Measurements from ENCODE around the gene SMARCB1. TPM values are rescaled to one million over a fixed set of nuclear protein-coding genes. Genes with fewer than 3 reads are reported as not detected.

Gene SMARCB1
- total and polyA plus RNA-seq, 2 donors (not counting 3 experiments of a cell fraction or from before 2014, with no cell fraction given) = 113 to 148 TPM

GRCh38 chr22:23845265-23846080 is 58.7 kb downstream of the SMARCB1 start:
- no peak overlapping the region for H3K9ac ChIP-seq (replicated peaks; ENCODE audit: extremely low read depth, insufficient read depth, low read length)
- POLR2A ChIA-PET = no interaction called here
- H3K27ac ChIP-seq (ENCODE audit: insufficient read depth, low read depth, low read length) = no peak overlapping the region
- CTCF ChIA-PET = interaction anchor here (1.0 to 3.1 kb wide), 8 partner anchors 12 to 217 kb away, joined by 3 to 17 read pairs (median 4); partner anchors contain the start of genes MIF and SLC2A11
- TF ChIP-seq MAX (IDR thresholded peaks at IDR 0.05; ENCODE audit: insufficient read depth, insufficient read length) = no peak
- no peak for TF ChIP-seq POLR2AphosphoS5 (IDR thresholded peaks at IDR 0.05; ENCODE audit: insufficient read depth, low read depth, low read length)
- TF ChIP-seq CTCF (IDR thresholded peaks at IDR 0.05; ENCODE audit: extremely low read depth in 1 of 2, insufficient read depth in 1 of 2, low read depth in 1 of 2, low read length in 2 of 2) = no peak
- TF ChIP-seq POLR2A (IDR thresholded peaks at IDR 0.05; ENCODE audit: low read depth, low read length) = no peak
- no peak for TF ChIP-seq FOS (IDR thresholded peaks at IDR 0.05; ENCODE audit: borderline replicate concordance, insufficient read depth, low read length)
- no peak for TF ChIP-seq EZH2 (IDR thresholded peaks at IDR 0.05; ENCODE audit: borderline replicate concordance, low read depth, low read length, severe bottlenecking)
- no peak for TF ChIP-seq GATA2 (IDR thresholded peaks at IDR 0.05; ENCODE audit: insufficient read depth, insufficient read length, low read depth, low read length)
- no peak for TF ChIP-seq JUN (IDR thresholded peaks at IDR 0.05; ENCODE audit: borderline replicate concordance, insufficient read depth, insufficient read length, low read depth)
- no peak for TF ChIP-seq MYC (IDR thresholded peaks at IDR 0.05; ENCODE audit: low read depth, low read length)
- no TSS peak for BruUV-seq (replicated peaks)
- dilution Hi-C loops (cut with MboI; ENCODE audit: extremely low pct_ligation_motif_present, low sequenced_read_pairs) (no loop called here), intact Hi-C loops (cut with micrococcal nuclease) (loop anchor here (5.0 kb wide), 3 partner anchors 128 to 303 kb away; no protein-coding TSS in a partner anchor)
- peaks cover 8% of the 10 kb centered on the region for H3K4me1 ChIP-seq (ENCODE audit: control insufficient read depth, extremely low read depth, insufficient read depth, low read length)
- no peaks in the 10 kb centered on the region for H3K79me2 ChIP-seq (ENCODE audit: control insufficient read depth, insufficient read depth, low read length)
- H3K36me3 ChIP-seq (ENCODE audit: control insufficient read depth in 2 of 2, extremely low read depth in 1 of 2, insufficient read depth in 2 of 2, low read length in 2 of 2) = no peaks in the 10 kb centered on the region
- H3K4me2 ChIP-seq (ENCODE audit: insufficient read depth, low read length) = no peak overlapping the region
- no peak overlapping the region for H2AFZ ChIP-seq (ENCODE audit: low read depth, low read length)
- no peak overlapping the region for H3K4me3 ChIP-seq (replicated peaks in 1 of 3; ENCODE audit: insufficient read depth in 1 of 3, low read depth in 1 of 3, low read length in 3 of 3)
- H4K20me1 ChIP-seq (replicated peaks; ENCODE audit: control insufficient read depth, extremely low read depth, insufficient read depth, low read length) = no peaks in the 10 kb centered on the region
- no peaks in the 10 kb centered on the region for H3K9me1 ChIP-seq (replicated peaks; ENCODE audit: control insufficient read depth, extremely low read depth, insufficient read depth, low read length)
- no peaks in the 10 kb centered on the region for H3K9me3 ChIP-seq (replicated peaks; ENCODE audit: control insufficient read depth, insufficient read depth, low read length)
- H3K27me3 ChIP-seq (ENCODE audit: control insufficient read depth in 2 of 2, insufficient read depth in 2 of 2, low read length in 2 of 2) = peaks cover 0 to 2% of the 10 kb centered on the region in 2 experiments
- FAIRE-seq (no peak), DNase-seq (ENCODE audit: low read depth, low spot score) (no peak)

All from endothelial cell of umbilical vein (primary cell).